Astrocyte (in vitro differentiated cells and primary cell): ENCODE results near the gene APPBP2. TPM values are rescaled to one million over a fixed set of nuclear protein-coding genes. Genes with fewer than 3 reads are reported as not detected.

Experiments used
- DNase-seq: peaks from one replicate; pipeline ENCODE4 v3.0.0-alpha.2; 2010; ENCODE audit warnings: low read depth
- FAIRE-seq: peaks from 2 replicates; lab custom pipeline; 2011; peaks lifted over from hg19 to GRCh38; lab: Jason Lieb, UNC
- H2AFZ ChIP-seq: 2 replicates; pipeline ENCODE4 v1.6.0; 2012; ENCODE audit warnings: low read depth, low read length, inconsistent platforms
- H3K27ac ChIP-seq: 2 replicates; pipeline ENCODE4 v1.5.1; 2011; ENCODE audit warnings: low read depth, low read length, inconsistent platforms
- H3K27me3 ChIP-seq: 2 replicates; pipeline ENCODE4 v1.6.0; 2011; ENCODE audit warnings: low read length, inconsistent platforms; ENCODE audit not compliant: insufficient read depth
- H3K36me3 ChIP-seq: 2 replicates; pipeline ENCODE4 v1.5.1; 2011; ENCODE audit warnings: low read length, inconsistent platforms; ENCODE audit not compliant: insufficient read depth
- H3K4me1 ChIP-seq: 2 replicates; pipeline ENCODE4 v1.5.1; 2011; ENCODE audit warnings: low read length, inconsistent platforms; ENCODE audit not compliant: insufficient read depth
- H3K4me2 ChIP-seq: 2 replicates; pipeline ENCODE4 v1.6.0; 2012; ENCODE audit warnings: low read length, inconsistent platforms
- H3K4me3 ChIP-seq: 2 replicates; pipeline ENCODE4 v1.5.1; 2011; ENCODE audit warnings: low read depth, mild to moderate bottlenecking, low read length, inconsistent platforms; ENCODE audit not compliant: insufficient read depth
- H3K79me2 ChIP-seq: 2 replicates; pipeline ENCODE4 v1.6.0; 2012; ENCODE audit warnings: mild to moderate bottlenecking, low read length, inconsistent platforms; ENCODE audit not compliant: insufficient read depth
- H3K9ac ChIP-seq: 2 replicates; pipeline ENCODE4 v1.6.0; 2012; ENCODE audit warnings: mild to moderate bottlenecking, low read length, inconsistent platforms
- H3K9me3 ChIP-seq: 2 replicates; pipeline ENCODE4 v1.5.1; 2012; ENCODE audit warnings: low read depth, mild to moderate bottlenecking, low read length, inconsistent platforms; ENCODE audit not compliant: insufficient read depth
- H4K20me1 ChIP-seq: 2 replicates; pipeline ENCODE4 v1.6.0; 2012; ENCODE audit warnings: low read length, inconsistent platforms; ENCODE audit not compliant: insufficient read depth
- H3K27ac Mint-ChIP-seq: one replicate; pipeline ENCODE4 v1.8.0; 2021; ENCODE audit warnings: mild to moderate bottlenecking, mixed read lengths; ENCODE audit not compliant: unreplicated experiment
- H3K27me3 Mint-ChIP-seq: one replicate; pipeline ENCODE4 v1.8.0; 2021; ENCODE audit warnings: low read depth, mixed read lengths; ENCODE audit not compliant: unreplicated experiment
- H3K36me3 Mint-ChIP-seq: one replicate; pipeline ENCODE4 v1.8.0; 2021; ENCODE audit warnings: low read depth, mixed read lengths; ENCODE audit not compliant: unreplicated experiment
- H3K4me1 Mint-ChIP-seq: one replicate; pipeline ENCODE4 v1.8.0; 2021; ENCODE audit warnings: low read depth, mixed read lengths; ENCODE audit not compliant: unreplicated experiment
- H3K4me3 Mint-ChIP-seq: one replicate; pipeline ENCODE4 v1.8.0; 2021; ENCODE audit warnings: mild to moderate bottlenecking, moderate library complexity, mixed read lengths; ENCODE audit not compliant: unreplicated experiment
- H3K9me3 Mint-ChIP-seq: one replicate; pipeline ENCODE4 v1.8.0; 2021; ENCODE audit warnings: mild to moderate bottlenecking, mixed read lengths; ENCODE audit not compliant: unreplicated experiment
- EZH2 ChIP-seq: IDR thresholded peaks from 2 replicates; pipeline ENCODE4 v1.6.1; 2012; ENCODE audit warnings: mild to moderate bottlenecking, low read length, inconsistent platforms; ENCODE audit not compliant: insufficient read depth
- total RNA-seq: library from RNA; stranded (reverse); gene quantifications from 2 replicates; pipeline ENCODE4 v1.2.1, GENCODE V29; 2021
- TF ChIP-seq, protein P1 (sequence below): IDR thresholded peaks from 2 replicates; pipeline ENCODE4 v1.5.1; 2011; ENCODE audit warnings: low read depth, mild to moderate bottlenecking, inconsistent platforms, low read length, moderate library complexity; ENCODE audit not compliant: insufficient read depth

Gene APPBP2
- total RNA-seq, 1 donor from 2014 or later = 53.3 TPM

DNA sequence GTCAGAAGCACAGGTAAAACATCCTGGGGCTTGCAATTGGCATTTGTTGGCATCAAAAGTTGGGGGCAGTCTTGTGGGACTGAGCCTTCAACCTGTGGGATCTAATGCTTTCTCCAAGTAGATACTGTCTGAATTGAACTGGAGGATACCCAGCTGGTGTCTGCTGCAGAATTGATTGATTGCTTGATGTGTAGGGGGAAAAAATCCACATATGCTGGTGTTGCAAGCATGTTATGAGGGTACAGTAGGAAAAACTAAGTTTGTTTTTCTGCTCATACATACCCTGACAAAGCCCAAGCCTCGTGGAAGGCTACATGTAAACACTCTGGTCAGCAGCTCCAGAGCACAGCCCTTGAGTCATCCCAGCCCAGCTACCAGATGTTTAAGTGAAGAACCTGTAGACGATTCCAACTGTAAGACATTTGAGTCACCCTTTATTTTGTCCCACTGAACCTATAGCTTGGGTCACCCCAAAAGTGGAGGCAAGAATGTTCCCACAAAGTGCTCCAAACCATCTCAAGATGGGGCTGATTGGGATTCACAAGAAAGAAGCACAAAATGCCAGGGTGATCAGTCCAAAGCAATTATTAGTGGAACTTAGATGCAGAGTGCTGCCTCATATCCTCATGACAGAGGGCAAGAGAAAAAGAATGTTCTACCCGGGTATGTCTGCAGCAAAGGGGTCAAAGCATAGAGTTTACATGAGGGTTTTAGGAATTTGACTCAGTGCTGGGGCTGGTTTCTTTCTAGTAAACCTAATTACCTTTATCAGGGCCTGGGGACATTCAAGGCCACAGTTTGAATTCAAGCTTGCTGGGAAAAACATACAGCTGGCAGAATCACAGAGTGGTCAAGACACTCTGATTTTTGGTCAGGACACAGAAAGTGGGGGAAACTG, 9.6 kb upstream of the APPBP2 start:
- H4K20me1 ChIP-seq = no peaks in the 10 kb centered on the region
- Mint-ChIP-seq H3K4me1 (peaks cover 9% of the 10 kb centered on the region), H3K9me3 (peaks cover 2% of the 10 kb centered on the region), H3K27ac (peak overlapping the region; percentile 8), H3K4me3 (no peak overlapping the region), H3K27me3 (no peaks in the 10 kb centered on the region), H3K36me3 (peaks cover 2% of the 10 kb centered on the region)
- no peaks in the 10 kb centered on the region for H3K9me3 ChIP-seq
- TF ChIP-seq, protein P1, sequence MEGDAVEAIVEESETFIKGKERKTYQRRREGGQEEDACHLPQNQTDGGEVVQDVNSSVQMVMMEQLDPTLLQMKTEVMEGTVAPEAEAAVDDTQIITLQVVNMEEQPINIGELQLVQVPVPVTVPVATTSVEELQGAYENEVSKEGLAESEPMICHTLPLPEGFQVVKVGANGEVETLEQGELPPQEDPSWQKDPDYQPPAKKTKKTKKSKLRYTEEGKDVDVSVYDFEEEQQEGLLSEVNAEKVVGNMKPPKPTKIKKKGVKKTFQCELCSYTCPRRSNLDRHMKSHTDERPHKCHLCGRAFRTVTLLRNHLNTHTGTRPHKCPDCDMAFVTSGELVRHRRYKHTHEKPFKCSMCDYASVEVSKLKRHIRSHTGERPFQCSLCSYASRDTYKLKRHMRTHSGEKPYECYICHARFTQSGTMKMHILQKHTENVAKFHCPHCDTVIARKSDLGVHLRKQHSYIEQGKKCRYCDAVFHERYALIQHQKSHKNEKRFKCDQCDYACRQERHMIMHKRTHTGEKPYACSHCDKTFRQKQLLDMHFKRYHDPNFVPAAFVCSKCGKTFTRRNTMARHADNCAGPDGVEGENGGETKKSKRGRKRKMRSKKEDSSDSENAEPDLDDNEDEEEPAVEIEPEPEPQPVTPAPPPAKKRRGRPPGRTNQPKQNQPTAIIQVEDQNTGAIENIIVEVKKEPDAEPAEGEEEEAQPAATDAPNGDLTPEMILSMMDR = no peak
- DNase-seq (peak; percentile 73), FAIRE-seq (no peak)
- no peaks in the 10 kb centered on the region for H3K79me2 ChIP-seq
- no peak overlapping the region for H3K9ac ChIP-seq
- H3K27me3 ChIP-seq = no peaks in the 10 kb centered on the region
- H3K36me3 ChIP-seq = no peaks in the 10 kb centered on the region
- H2AFZ ChIP-seq = no peak overlapping the region
- no peak overlapping the region for H3K27ac ChIP-seq
- no peaks in the 10 kb centered on the region for H3K4me1 ChIP-seq
- no peak overlapping the region for H3K4me3 ChIP-seq
- H3K4me2 ChIP-seq = no peak overlapping the region

DNA sequence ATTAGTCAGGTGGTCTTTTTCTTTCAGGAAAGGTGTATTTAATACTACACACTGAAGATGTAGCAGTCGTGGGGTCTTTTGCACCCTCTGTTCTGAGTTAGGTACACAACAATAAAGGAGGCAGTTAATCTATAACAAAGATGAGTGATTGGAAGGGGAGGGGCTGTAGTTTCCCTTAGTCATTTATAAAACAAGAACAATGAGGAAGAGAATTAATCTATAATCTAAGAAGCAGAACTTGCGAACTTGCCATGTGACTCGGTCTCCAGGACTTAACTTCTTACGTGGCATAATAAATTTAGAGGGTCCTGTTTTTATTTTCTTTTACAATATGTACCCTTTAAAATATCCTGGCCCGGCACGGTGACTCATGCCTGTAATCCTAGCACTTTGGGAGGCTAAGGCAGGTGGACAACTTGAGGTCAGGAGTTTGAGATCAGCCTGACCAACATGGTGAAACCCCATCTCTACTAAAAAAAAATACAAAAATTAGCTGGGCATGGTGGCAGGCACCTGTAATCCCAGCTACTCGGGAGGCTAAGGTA, 8.6 kb upstream of the APPBP2 start:
- FAIRE-seq (no peak), DNase-seq (no peak)
- Histone ChIP-seq H3K4me3 (no peak overlapping the region), H3K4me1 (no peaks in the 10 kb centered on the region), H3K79me2 (no peaks in the 10 kb centered on the region), H3K36me3 (no peaks in the 10 kb centered on the region), H2AFZ (no peak overlapping the region), H3K4me2 (no peak overlapping the region), H3K27ac (no peak overlapping the region), H3K9me3 (no peaks in the 10 kb centered on the region), H4K20me1 (no peaks in the 10 kb centered on the region), H3K27me3 (no peaks in the 10 kb centered on the region), H3K9ac (no peak overlapping the region)
- Mint-ChIP-seq H3K4me1 (peaks cover 13% of the 10 kb centered on the region), H3K9me3 (peaks cover 2% of the 10 kb centered on the region), H3K27ac (no peak overlapping the region), H3K36me3 (peaks cover 2% of the 10 kb centered on the region), H3K4me3 (no peak overlapping the region), H3K27me3 (no peaks in the 10 kb centered on the region)
- TF ChIP-seq EZH2 = no peak
- TF ChIP-seq, protein P1 = no peak
